HUES6 (cell line): ENCODE measurements around the gene FGF12.

Experiments used
- H3K27ac ChIP-seq: 2 replicates; pipeline ENCODE4 v1.7.0; 2013; ENCODE audit warnings: low read depth, mild to moderate bottlenecking, low read length, inconsistent platforms
- H3K27me3 ChIP-seq: 2 replicates; pipeline ENCODE4 v1.6.1; 2013; ENCODE audit warnings: low read length; ENCODE audit not compliant: control insufficient read depth, insufficient read depth
- H3K36me3 ChIP-seq: 2 replicates; pipeline ENCODE4 v1.6.1; 2013; ENCODE audit warnings: low read length; ENCODE audit not compliant: control insufficient read depth, insufficient read depth
- H3K4me1 ChIP-seq: 2 replicates; pipeline ENCODE4 v1.6.1; 2013; ENCODE audit warnings: low read length; ENCODE audit not compliant: control insufficient read depth, insufficient read depth
- H3K4me3 ChIP-seq: 2 replicates; pipeline ENCODE4 v1.5.1; 2013; ENCODE audit warnings: low read depth, low read length
- H3K9ac ChIP-seq: one replicate; pipeline ENCODE4 v1.6.1; 2013; ENCODE audit warnings: mild to moderate bottlenecking, low read length
- H3K9me3 ChIP-seq: 2 replicates; pipeline ENCODE4 v1.6.1; 2013; ENCODE audit warnings: low read depth, low read length; ENCODE audit not compliant: control insufficient read depth, insufficient read depth

The FGF12 gene

GRCh38 chr3:192223815-192224214 lies 503.5 kb downstream of the FGF12 start:
- H3K4me3 ChIP-seq: no peak overlapping the region
- no peaks in the 10 kb centered on the region for H3K9me3 ChIP-seq
- H3K36me3 ChIP-seq: no peaks in the 10 kb centered on the region
- H3K27me3 ChIP-seq: no peaks in the 10 kb centered on the region
- no peaks in the 10 kb centered on the region for H3K4me1 ChIP-seq
- no peak overlapping the region for H3K9ac ChIP-seq
- H3K27ac ChIP-seq: no peak overlapping the region

DNA sequence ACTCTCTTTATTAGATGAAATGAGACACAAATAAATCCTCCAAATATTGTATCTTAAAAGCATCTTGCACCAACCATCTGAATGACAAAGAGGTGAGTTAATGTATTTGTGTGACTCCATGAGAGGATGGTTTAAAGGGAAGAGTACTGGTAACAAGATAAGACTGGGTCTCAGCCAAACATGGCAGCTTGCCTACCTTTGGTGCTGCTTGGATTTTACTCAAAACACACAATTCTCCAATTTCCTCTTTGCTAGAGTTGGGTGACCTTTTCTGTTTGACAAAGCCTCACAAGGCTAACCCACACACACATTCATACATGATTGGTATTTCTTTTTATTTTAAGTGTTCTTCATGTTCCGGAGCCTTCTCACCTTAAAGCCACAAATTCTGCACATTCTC lies 506.4 kb downstream of the FGF12 start:
- Histone ChIP-seq H3K27ac (no peak overlapping the region), H3K4me3 (no peak overlapping the region), H3K9me3 (no peaks in the 10 kb centered on the region), H3K27me3 (no peaks in the 10 kb centered on the region), H3K36me3 (no peaks in the 10 kb centered on the region), H3K9ac (no peak overlapping the region), H3K4me1 (no peaks in the 10 kb centered on the region)

GRCh38 chr3:192219926-192220325 lies 507.4 kb downstream of the FGF12 start:
- H3K36me3 ChIP-seq: no peaks in the 10 kb centered on the region
- no peaks in the 10 kb centered on the region for H3K27me3 ChIP-seq
- no peak overlapping the region for H3K27ac ChIP-seq
- no peaks in the 10 kb centered on the region for H3K4me1 ChIP-seq
- no peak overlapping the region for H3K9ac ChIP-seq
- H3K4me3 ChIP-seq: no peak overlapping the region
- no peaks in the 10 kb centered on the region for H3K9me3 ChIP-seq

- H3K27ac ChIP-seq: no peak overlapping the region
- no peak overlapping the region for H3K9ac ChIP-seq
- no peak overlapping the region for H3K4me3 ChIP-seq
- no peaks in the 10 kb centered on the region for H3K9me3 ChIP-seq
- H3K27me3 ChIP-seq: no peaks in the 10 kb centered on the region
- no peaks in the 10 kb centered on the region for H3K36me3 ChIP-seq
- peaks cover 10% of the 10 kb centered on the region; the same call in 1 of the 2 replicates for H3K4me1 ChIP-seq
Measured at GRCh38 chr3:192216067-192216466, 511.3 kb downstream of the FGF12 start.

GRCh38 chr3:192212979-192213378 lies 514.4 kb downstream of the FGF12 start:
- Histone ChIP-seq H3K9ac (no peak overlapping the region), H3K27ac (no peak overlapping the region)

DNA sequence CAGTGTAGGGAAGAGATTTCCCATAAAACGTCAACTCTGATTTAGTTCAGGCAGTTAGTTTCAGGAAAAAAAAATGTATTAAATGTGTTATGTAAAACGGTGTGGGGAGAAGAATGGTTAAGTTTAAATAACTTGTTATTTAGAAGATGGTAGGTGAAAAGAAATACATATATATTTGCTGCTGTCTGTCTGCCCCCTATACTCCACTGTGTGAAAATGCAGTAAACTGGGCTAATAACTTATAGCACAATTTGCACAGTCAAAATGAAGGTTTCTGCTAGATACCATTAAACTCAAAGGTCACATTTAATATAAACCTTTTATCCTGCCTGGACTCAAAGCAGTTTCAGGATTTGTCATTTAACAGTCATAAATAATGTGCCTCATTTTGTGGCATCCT lies 515.0 kb downstream of the FGF12 start:
- Histone ChIP-seq H3K9me3 (no peaks in the 10 kb centered on the region), H3K36me3 (no peaks in the 10 kb centered on the region), H3K4me3 (no peak overlapping the region), H3K9ac (no peak overlapping the region), H3K27ac (no peak overlapping the region), H3K4me1 (peaks cover 10% of the 10 kb centered on the region), H3K27me3 (no peaks in the 10 kb centered on the region)

More at GRCh38 chr3:192212979-192213378, 514.4 kb downstream of the FGF12 start:
- Histone ChIP-seq H3K36me3 (no peaks in the 10 kb centered on the region), H3K9me3 (no peaks in the 10 kb centered on the region), H3K4me1 (peaks cover 10% of the 10 kb centered on the region; the same call in 1 of the 2 replicates), H3K27me3 (no peaks in the 10 kb centered on the region), H3K4me3 (no peak overlapping the region)

- H3K4me3 ChIP-seq: no peak overlapping the region
- no peaks in the 10 kb centered on the region for H3K27me3 ChIP-seq
- no peaks in the 10 kb centered on the region for H3K9me3 ChIP-seq
- H3K36me3 ChIP-seq: no peaks in the 10 kb centered on the region
- peaks cover 8% of the 10 kb centered on the region for H3K4me1 ChIP-seq
- H3K27ac ChIP-seq: no peak overlapping the region
- no peak overlapping the region for H3K9ac ChIP-seq
Measured at GRCh38 chr3:192207651-192208050, 519.7 kb downstream of the FGF12 start.

DNA sequence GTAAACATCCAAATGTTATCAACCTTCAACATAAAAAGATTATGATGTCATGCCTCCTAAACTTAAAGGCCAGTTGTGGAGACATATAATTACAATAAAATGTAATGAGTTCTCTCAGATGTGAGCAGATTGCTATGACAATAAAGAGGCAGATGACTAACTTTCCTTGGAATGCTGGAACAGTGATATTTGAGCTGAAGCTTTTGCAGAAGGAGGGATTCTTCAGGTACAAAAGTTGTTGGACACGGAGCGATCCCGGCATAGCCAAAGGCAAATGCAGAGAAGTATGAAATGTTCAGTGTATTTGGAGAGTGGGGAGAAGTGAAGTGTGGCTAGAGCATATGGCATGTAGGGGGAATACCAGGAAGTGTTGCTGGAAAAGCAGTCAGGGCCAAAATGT lies 520.1 kb downstream of the FGF12 start:
- H3K27me3 ChIP-seq: no peaks in the 10 kb centered on the region
- no peak overlapping the region for H3K27ac ChIP-seq
- H3K36me3 ChIP-seq: no peaks in the 10 kb centered on the region
- H3K9ac ChIP-seq: no peak overlapping the region
- H3K4me1 ChIP-seq: peaks cover 5% of the 10 kb centered on the region
- H3K4me3 ChIP-seq: no peak overlapping the region
- no peaks in the 10 kb centered on the region for H3K9me3 ChIP-seq

DNA sequence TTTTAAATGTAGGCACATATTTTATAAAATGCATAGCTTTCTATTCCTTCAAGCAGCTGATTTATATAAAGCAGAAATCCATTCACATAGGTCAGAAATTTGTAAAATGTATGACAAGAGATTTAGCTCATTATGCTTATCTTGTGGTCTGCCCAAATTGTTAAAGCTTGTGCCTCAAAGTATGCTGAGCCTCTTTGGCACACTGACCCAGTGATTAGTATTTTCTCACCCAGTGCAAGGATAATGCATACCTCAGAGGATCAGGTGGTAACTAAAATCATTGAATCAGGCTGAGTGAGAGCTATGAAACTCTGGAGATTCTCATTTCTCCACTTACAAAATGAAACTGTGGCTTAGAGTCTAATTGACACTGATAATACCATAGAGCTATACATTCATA lies 533.3 kb downstream of the FGF12 start:
- Histone ChIP-seq H3K36me3 (no peaks in the 10 kb centered on the region), H3K4me3 (no peak overlapping the region), H3K27ac (no peak overlapping the region), H3K9ac (no peak overlapping the region), H3K4me1 (no peaks in the 10 kb centered on the region), H3K27me3 (no peaks in the 10 kb centered on the region), H3K9me3 (no peaks in the 10 kb centered on the region)

DNA sequence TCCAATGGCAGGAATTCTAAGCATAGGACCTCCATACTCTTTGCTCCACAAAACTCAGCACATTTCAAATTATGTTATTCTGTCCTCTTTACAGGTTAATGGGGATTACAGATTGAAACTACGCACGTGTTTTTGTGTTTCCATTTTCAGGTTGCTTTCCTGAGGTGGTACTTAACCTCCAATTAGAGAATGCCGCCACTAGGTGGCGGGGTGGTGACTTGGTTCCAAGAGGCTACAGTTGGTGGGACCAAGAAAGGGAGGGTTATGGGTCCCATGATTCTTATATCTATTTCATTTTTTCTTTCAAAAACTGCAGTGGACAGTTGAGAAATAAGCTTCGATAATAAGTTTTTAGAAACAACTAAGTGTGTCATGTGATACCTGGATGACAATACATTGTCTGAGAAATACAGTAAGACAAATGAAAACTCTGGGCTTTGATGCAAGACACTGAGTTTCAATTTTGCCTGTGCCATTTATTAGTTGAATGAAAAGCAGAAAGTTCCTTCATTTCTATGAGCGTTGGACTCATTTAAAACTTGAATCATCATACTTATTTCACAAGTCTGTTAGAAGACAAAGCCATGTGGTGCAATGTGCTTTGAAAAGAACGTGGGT lies 539.0 kb downstream of the FGF12 start:
- no peaks in the 10 kb centered on the region for H3K9me3 ChIP-seq
- peaks cover 11% of the 10 kb centered on the region for H3K4me1 ChIP-seq
- no peak overlapping the region for H3K9ac ChIP-seq
- no peaks in the 10 kb centered on the region for H3K36me3 ChIP-seq
- no peaks in the 10 kb centered on the region for H3K27me3 ChIP-seq
- H3K27ac ChIP-seq: no peak overlapping the region
- H3K4me3 ChIP-seq: no peak overlapping the region

DNA sequence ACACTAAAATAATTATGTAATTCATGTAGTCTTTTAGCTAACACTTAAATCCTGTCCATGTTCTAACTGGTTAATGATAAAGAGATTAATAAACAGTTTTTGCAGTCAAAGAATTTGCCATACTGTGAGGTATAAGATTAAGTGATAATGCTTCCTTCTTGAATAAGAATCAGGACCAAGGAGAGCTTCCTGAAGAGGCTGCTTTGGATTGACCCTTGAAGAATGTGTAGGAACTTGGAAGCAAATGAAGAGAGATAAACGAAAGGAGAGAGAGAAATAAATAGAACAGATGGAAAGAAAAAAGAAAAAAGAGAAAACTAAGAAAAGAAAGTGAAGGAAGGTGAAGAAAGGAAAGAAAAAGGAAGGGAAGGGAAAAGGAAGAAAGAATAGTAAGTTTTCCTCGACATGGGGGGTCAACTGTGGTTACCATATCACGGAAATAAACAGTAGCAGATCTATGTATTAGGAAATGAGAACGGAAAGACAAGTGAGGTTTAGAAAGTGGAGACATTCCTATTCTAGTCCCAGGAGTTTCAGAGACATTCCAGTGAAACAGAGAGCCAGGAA lies 539.8 kb downstream of the FGF12 start:
- Histone ChIP-seq H3K4me1 (peaks cover 11% of the 10 kb centered on the region), H3K27ac (no peak overlapping the region), H3K4me3 (no peak overlapping the region), H3K36me3 (no peaks in the 10 kb centered on the region), H3K9me3 (no peaks in the 10 kb centered on the region), H3K9ac (no peak overlapping the region), H3K27me3 (no peaks in the 10 kb centered on the region)
